ENCODE data around the gene FBXO27.
A peak's percentile ranks its signal among the peaks of the same experiment; 100 is the strongest.
"Not testable (repeated sequence)": the region's sequence is repeated elsewhere in the genome, so short reads cannot be mapped to it uniquely, and the experiment has no call there.

The FBXO27 gene, protein sequence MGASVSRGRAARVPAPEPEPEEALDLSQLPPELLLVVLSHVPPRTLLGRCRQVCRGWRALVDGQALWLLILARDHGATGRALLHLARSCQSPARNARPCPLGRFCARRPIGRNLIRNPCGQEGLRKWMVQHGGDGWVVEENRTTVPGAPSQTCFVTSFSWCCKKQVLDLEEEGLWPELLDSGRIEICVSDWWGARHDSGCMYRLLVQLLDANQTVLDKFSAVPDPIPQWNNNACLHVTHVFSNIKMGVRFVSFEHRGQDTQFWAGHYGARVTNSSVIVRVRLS

DNA sequence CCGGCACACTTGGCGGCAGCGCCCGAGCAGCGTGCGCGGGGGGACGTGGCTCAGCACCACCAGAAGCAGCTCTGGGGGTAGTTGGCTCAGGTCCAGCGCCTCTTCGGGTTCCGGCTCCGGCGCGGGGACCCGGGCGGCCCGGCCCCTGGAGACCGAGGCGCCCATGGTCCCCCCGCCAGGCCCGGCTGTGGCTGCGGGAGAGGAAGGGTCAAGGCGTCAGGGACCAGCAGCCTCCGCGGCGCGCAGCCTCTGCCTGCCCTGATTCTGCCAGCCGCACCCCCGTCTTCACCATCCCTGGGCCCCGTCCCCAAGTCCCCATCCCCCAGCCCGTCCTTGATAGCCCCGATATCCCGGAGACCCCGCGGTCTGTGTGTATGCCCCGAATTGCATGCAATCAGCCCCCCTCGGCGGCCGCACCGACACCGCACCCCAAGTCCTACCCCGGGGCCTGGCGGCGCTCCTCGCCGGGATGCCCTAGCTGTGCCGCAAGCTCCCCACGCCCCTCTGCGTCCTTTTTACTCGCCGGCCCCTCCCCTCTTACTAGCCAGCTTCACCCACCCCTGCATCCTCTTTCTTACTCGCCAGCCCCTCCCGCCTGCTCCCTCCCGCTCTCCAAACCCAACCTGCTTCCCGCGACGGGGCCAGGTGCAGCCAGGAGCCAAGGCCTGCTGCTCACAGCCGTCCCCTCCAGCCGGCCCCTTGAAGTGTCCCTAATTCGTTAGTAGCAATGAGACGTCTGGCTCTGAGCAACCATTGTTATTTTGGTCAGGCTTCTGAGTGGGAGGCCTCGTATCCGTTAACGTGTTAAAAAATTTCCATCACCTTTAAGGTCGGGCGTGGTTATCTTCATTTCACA is at the start of gene FBXO27:
TSS of gene FBXO27 (minus strand) at position 487 of the 856 bp plus-strand sequence. CDS start at position 165, 322 bp downstream.
- DNase-seq (ENCODE audit: low read depth), result no peak

DNA sequence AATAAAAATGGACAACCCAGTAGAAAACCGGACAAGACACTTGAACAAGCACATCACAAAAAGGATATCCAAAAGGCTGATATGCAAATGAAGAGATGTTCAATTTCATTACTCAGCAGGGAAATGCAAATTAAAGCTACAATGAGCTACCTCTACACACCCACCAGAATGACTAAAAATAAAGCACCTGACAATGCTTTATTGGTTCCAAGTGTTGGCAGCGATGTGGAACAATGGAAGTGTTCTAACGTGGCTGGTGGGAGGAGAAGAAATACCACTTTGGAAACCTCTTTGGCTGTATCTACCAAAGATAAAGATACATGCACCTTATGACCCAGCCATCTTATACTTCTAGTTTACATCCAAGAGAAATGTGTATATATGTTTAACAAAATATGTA is 48.1 kb upstream of the FBXO27 start:
- DNase-seq (ENCODE audit: low read depth), result no peak

DNA sequence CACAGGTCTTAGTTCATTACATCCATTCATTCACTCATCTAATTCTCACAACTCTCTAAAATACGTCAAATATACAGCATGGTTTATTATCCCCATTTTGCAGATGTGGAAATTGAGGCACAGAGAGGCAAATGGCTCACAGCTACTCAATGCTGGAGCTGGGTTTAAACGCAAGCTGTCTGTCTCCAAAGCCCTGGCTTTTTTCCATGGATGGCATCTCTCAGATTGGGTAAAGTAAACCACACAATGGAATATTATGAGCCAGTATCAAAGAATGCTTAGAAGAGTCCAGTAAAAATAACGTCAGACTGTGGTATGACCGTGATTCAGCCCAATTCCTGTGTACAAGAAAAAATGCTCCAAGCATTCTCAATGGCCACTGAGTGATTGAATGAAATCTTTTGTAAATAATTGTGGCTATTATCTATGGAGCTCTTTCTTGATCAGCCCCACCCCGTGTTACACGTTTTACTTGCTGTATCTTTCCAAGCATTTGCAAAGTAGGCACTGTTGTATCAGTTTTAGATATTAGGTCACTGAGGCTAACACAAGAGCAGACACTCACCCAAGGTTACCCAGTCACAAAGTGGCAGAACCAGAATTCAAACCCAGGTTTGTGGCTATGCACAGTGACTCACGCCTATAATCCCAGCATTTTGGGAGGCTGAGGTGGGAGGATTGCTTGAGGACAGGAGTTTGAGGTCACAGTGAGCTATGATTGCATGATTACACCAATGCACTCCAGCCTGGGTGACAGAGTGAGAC is 46.3 kb upstream of the FBXO27 start:
- no peak for DNase-seq (ENCODE audit: low read depth)

DNA sequence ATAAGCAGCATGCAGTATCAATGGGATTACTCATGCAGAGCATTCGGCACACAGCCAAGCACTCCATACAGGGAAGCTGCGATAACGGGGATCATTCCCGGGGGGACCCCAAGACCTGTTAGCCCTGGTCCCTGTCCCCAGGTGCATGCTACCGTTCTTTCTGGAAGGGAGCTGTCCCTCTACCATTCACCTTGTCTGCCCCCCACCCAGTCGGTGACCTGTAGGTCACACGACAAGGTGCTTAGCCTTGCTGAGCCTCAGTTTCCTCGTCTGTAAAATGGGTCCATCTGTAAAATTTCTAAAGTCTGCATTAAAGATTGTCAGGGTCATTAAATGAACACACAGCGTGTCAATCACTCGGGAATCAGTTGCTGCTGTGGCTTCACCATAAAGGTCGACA is 45.0 kb upstream of the FBXO27 start:
- DNase-seq (ENCODE audit: low read depth), result no peak

DNA sequence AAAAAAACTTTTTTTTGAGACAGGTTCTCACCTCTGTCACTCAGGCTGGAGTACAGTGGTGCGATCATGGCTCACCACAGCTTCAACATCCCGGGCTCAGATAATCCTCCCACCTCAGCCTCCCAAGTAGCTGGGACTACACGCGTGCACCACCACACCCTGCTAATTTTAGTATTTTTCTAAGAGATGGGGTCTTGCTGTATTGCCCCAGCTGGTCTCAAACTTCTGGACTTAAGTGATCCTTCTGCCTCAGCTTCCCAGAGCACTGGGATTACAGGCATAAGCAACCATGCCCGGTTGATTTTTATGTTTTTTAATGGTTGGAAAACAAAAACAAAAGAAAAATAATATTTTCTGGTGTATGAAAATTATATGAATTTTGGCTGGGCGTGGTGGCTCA is 42.6 kb upstream of the FBXO27 start:
- DNase-seq (ENCODE audit: low read depth), result no peak

DNA sequence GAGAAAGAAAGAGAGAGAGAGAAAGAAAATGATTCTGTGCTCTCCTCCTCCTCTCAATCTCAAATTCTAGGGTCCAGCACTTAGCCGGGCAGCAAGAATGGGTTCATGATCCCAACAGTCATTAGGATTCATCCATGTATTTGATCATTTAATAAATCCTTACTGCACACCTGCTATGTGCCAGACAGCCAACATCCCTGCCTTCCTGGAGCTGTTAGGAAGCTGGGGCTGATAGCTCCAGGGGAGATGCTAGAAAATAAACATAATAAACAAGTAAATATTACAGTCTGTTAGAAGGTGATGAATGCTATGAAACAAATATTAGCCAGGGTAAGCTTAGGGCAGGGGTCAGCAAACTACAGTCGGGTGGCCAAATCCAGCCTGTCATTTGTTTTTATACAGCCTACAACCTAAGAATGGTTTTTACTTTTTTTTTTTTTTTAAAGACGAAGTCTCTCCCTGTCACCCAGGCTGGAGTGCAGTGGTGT is 41.9 kb upstream of the FBXO27 start:
- DNase-seq (ENCODE audit: low read depth), result no peak

DNA sequence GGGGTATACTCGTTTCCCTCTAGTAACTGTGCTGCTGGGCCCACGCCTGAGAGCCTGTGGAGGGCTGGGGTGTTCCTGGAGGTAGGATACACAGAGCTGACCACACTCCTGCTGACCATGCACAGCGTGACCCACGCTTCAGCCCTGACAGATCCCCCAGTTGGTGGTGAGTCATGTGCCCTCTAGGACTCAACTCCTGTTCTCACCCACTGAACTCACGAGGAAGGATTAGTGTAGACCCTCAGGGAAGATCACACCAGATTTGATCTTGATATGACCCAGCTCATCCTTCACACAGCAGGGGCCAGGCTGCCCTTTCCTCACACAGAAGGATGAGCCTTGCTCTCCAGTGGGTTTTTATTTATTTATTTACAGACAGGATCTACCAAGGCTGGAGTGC is 38.5 kb upstream of the FBXO27 start:
- no peak for DNase-seq (ENCODE audit: low read depth)

DNA sequence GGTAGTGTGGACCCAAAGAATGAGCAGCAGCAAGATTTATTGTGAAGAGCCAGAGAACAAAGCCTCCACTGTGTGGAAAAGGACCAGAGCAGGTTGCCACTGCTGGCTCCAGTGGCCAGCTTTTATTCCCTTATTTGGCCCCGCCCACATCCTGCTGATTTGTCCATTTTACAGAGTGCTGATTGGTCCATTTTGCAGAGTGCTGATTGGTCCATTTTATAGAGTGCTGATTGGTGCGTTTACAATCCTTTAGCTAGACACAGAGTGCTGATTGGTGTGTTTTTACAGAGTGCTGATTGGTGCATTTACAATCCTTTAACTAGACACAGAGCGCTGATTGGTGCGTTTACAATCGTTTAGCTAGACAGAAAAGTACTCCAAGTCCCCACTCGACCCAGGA is 35.9 kb upstream of the FBXO27 start:
- not testable (repeated sequence) for DNase-seq (ENCODE audit: low read depth)

DNA sequence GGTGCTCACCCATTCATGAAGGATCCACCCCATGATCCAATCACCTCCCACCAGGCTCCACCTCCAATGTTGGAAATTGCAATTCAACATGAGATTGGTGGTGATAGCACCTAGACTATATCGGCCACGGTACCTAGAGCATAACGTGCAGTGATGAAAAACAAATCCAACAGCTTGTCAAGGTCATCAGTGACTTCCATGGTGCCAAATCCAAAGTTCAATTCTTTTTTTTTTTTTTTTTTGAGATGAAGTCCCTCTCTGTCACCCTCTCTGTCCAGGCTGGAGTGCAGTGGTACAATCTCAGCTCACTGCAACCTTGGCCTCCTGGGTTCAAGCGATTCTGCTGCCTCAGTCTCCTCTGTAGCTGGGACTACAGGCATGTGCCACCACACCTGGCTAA is 34.8 kb upstream of the FBXO27 start:
- DNase-seq (ENCODE audit: low read depth), result no peak

DNA sequence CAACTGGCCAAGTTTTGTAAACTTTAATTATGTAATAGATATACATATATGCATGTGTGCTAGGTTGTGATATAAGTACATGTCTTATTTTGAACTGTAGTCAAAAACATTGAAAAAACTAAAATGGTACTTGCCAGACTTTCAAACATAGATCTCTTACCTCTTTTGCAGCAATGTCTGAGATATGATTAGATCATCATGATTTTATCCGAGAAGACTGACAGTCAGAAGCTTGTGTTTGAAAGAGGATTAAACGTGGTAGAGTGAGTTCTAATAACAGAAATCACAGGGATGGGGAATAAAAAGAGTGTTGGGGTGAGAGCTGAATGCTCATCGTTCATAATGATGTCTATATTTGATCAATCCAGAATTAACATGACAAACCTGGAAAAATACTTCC is 33.6 kb upstream of the FBXO27 start:
- no peak for DNase-seq (ENCODE audit: low read depth)

DNA sequence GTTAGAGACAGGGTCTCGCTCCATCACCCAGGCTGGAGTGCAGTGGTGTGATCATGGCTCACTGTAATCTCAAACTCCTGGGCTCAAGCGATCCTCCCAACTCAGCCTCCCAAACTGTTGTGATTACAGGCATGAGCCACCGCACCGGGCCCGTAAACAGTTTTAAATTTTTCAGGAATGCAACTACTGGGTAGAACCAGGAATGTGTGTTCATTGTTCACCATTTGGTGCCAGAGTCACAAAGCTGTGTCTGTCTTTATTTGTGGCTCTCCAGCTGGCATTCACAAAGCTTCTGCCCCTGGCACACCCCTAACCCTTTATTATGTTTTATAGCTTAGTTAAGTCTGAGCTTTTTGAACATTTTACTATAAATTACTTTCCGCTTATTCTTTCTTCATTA is 32.1 kb upstream of the FBXO27 start:
- DNase-seq (ENCODE audit: low read depth), result no peak

DNA sequence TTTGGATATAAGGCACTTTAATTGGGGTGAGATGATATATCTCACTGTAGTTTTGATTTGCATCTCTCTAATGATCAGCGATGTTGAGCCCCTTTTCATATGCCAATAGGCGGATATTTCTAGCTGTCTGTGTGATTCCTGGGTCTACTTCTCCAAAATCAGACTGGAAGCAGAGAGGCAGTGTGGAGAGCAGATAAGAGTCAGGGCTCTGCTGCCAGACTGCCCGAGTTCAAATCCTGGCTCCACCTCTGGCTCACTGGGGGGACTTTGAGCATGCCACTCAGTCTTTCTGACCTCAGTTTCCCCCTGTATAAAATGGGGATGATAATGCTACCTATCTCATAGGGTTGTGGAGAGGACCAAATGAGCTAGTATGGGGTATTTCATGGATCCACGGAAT is 27.8 kb upstream of the FBXO27 start:
- no peak for DNase-seq (ENCODE audit: low read depth)

DNA sequence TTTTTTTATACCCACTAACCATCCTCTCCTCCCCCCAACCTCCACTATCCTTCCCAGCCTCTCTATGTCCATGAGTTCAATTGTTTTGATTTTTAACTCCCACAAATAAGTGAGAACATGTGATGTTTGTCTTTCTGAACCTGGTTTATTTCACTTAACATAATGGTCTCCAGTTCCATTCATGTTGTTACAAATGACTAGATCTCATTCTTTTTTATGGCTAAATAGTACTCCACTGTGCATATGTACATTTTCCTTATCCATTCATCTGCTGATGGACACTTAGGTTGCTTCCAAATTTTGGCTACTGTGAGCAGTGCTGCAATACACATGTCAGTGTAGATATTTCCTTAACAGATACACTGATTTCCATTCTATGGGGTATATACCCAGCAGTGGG is 27.0 kb upstream of the FBXO27 start:
- no peak for DNase-seq (ENCODE audit: low read depth)

DNA sequence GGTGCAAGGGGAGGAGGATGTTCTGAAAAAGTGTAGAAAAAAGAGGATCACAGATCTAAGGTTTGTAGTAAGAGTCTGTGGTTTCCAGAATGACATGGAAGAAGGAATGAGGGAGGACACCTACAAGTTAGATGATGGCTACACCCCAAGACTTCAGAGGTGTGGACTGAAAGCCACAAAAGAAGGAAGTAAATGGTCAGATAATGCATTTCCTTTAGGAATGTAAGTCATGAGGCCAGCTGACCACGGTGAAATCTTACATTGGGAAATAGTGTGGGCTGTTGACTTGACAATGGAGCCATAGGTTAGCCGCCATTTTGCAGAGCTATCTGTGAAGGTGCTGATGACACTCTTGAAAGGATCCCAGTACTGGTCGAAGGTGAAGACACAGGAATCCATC is 25.3 kb upstream of the FBXO27 start:
- no peak for DNase-seq (ENCODE audit: low read depth)

DNA sequence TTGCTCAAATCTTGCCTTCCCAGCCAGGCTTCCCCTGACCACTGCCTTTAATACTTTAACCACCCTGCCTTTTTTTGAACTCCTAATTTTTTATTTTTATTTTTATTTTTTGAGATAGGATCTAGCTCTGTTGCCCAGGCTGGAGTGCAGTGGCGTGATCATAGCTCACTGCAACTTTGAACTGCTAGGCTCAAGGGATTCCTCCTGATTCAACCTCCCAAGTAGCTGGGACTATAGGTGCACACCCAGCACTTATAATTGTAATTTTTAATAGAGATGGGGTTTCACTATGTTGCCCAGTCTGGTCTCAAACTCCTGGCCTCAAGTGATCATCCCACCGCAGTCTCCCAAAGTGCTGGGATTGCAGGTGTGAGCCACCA is 21.7 kb upstream of the FBXO27 start:
- no peak for DNase-seq (ENCODE audit: low read depth)

DNA sequence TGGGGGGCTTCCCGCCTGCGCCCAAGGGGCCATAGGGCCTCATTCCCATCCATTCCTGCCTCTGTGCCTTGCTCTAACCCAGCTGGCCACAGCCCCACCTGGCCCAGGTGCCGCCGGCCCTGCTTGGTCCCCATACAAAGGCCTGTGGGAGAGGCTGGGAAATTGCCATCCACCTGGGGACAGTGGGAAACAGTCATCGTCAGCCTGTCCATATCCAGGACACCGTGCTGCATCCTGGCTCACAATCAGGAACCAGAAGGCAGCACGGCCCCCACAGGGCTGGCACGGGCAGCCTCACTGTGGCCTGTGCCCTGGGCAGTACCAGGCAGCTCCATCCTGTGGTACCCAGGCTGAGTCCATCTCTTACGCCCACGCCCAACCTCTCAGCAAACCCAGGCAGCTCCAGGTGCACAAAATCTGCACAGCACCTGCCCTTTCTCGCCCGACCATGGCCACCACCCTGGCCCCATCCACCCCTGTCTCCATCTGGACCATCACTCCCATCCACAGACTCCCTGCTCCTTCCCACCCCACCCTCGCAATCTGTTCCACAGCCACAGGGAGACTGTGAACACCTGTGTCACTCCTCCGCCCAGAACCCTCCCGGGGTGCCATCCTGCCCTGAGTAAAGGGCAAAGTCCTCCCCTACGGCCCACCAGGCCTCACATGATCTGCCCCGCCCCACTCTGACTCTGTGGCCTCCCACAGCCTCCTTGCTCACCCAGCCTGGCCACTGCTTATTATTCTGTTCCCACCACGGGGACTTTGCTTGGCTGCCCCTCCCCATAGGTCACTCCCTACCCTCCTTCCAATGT is 21.1 kb upstream of the FBXO27 start:
- DNase-seq (ENCODE audit: low read depth), result no peak

DNA sequence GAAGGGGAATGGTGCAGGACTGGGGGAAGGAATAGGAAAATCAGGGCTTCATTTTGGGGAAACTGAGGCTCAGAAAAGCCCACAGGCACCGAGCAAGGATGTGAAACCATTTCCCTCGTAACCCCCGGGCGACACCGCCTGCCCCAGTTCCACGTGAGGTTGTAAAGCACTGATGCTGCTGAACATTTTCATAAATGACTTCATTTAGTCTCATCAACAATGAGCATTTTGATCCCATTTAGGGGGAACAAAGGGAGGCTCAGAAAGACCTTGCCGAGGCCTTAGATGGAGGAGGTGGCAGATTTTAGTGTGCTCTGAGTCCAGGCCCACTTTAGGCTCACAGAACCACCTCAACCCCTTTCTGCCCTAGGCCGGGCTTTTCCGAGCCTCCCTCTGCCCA is 20.5 kb upstream of the FBXO27 start:
- DNase-seq (ENCODE audit: low read depth), result no peak

DNA sequence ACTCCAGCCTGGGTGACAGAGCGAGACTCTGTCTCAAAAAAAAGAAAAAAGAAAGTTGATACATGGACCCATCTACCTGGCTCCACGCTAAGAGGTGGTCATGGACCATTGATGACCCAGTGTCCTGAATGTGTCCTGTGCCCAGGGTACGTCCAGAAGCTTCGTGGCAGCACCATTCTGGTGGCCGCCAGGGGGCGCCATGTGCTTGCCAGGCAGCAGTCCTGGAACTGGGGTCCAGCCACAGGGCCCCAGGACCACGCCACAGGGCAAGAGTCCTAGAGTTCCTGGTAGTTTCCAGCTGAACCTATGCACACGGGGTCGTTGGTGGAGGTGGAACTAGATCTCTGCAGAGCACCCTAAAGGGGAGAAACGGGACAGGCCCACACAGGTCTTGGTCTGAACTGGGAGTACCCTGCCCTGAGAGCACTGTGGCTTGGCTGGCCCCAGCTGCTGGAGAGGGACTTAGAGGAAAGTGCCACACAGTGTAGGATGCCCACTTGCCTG is 19.9 kb upstream of the FBXO27 start:
- DNase-seq (ENCODE audit: low read depth), result peak; percentile 50

DNA sequence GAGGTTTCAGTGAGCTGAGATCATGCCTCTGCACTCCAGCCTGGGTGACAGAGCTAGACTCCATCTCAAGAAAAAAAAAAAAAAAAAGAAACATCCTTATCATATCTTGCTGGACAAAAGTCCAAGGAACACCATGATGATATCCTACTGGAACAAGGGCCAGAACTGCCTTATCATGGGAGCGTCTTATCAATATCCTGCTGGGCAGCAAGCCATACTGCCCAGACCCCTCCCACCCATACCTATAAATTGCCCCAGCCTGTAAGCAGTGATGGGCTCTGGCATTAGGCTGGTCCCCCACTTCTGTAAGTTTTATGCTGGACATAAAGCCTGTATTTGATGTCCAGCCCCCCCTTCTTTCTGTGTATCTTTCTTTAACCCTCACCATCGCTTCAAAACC is 14.7 kb upstream of the FBXO27 start:
- no peak for DNase-seq (ENCODE audit: low read depth)

DNA sequence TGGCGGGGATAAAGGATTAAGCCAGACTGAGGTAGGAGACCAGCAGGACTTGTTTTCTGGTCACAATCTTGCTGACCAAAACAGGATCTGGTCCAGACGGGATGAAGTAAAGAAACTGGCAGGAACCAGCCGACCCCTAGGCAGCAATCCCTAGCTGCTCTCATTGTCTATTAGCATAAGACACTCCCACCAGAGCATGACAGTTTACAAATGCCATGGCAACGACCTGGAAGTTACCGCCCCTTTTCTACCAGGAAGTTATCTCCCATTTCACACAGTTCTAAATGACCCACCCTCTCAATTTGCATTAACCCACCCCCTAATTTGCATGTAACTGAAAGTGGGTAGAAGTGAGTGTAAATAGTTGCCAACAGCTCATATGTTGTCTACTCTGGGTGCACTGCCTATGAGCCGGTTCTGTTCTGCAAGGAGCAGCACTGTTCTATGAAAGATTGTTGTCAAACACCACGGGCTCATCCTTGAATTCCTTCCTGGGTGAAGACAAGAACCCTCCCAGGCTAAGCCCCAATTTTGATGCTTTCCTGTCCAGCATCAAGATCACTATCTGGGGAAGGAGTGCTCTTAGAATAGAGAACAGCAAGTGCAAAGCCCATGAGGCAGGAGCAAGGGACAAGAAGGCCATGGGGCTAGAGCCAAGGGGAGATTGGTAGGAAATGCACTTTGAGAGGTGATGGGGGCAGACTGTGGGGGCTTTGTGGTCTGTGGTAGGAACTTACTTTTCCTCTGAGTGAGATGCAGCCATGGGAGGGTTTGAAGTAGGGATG is 13.9 kb upstream of the FBXO27 start:
- DNase-seq (ENCODE audit: low read depth), result no peak

DNA sequence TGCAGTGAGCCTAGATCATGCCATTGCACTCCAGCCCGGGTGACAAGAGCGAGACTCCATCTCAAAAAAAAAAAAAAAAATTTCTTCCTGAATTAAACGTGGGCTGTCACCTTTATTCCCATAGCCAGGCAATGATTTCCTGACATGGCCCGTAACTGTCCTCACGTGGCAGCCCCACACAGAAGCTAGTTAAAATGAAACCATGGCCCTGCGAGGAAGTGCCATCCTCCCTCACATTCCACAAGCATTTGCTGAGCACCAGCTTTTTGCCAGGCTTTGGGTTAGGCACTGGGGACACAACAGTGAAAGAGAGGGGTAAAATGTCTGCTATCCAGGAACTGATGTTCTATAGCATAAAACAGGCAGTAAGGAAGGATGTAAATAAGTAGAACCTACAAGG is 13.2 kb upstream of the FBXO27 start:
- DNase-seq (ENCODE audit: low read depth), result no peak
